Measurements from ENCODE around the gene AFTPH. TPM values are rescaled to one million over a fixed set of nuclear protein-coding genes. Genes with fewer than 3 reads are reported as not detected.

Gene AFTPH
- total RNA-seq, 2 experiments from 2014 or later, result 25.3 to 27.3 TPM

DNA sequence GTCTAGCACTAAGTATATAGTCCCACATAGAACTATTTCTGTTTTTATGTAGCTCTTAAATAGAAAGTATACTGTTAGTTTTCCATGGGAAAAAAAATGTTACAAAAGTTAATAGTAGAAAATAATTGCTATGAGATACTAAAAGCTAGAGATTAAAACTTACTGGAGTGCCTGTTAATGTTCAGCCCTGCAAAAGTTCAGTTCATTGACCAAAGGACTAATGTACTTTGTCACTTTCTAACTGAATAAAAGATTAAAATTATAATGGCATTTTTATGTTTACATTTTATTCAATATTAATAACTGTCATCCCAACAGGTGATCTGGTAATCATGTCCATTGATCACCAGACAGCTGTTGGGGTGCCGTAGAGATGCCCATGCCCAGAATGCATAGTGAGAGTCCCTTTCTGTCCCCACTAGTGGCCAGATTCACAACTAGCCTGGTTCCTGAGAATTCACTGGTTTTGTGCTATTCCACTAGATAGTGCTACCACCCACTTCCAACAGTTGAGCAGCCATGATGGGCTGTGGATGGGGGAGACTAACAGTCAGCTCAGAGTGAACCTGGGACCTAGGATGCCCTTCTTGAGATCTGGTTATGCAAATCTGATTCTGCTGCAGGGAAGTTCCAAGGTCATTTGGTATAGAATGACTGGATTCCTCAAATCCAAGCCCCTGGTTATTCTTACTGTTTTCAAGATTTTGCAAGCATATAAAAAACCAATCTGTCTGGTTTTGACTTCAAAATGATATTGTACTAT lies 57.8 kb downstream of the AFTPH start:
- Mint-ChIP-seq H3K36me3 (ENCODE audit: low read depth) (peaks cover 7% of the 10 kb centered on the region), H3K27me3 (ENCODE audit: low read depth) (no peaks in the 10 kb centered on the region), H3K4me1 (ENCODE audit: low read depth) (peaks cover 5% of the 10 kb centered on the region), H3K4me3 (no peak overlapping the region), H3K27ac (no peak overlapping the region), H3K9me3 (no peaks in the 10 kb centered on the region)
- intact Hi-C loops (cut with micrococcal nuclease), result no loop called here
- CTCF ChIA-PET, result interaction anchor here (0.6 to 3.2 kb wide), 5 partner anchors 9 to 253 kb away, joined by 3 to 10 read pairs (median 3); no protein-coding TSS in a partner anchor
- no peak for DNase-seq

DNA sequence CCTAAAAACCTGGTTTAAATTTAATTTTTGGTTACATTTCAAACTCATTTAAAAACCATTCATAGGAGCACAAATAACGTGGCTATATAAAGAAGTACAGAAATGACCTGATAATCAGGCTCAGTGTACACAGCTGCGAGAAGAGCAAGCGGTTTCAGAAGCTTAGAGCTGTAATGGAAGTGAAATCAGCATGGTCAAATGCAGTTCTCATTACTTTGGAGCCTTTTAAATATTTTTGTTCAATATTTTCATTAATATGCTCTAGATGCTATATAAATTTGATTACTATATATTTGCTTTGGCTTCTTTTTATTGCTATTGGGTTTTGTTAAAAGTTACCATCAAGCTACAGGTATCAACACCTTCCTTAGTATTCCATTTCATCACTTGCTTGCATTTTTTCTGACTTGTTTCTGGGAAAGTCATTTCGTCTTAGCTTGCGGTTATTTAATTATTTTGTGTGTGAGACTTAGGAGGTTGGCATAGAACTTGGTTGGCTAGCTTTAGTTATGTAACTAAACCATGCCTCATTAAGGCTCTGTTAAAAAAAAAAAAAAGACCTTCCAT lies 58.7 kb downstream of the AFTPH start:
- H3K27me3 Mint-ChIP-seq (ENCODE audit: low read depth), result no peaks in the 10 kb centered on the region
- H3K9me3 Mint-ChIP-seq, result no peaks in the 10 kb centered on the region
- intact Hi-C loops (cut with micrococcal nuclease), result no loop called here
- DNase-seq, result no peak
- no peak overlapping the region for H3K27ac Mint-ChIP-seq
- H3K4me1 Mint-ChIP-seq (ENCODE audit: low read depth), result peaks cover 6% of the 10 kb centered on the region
- CTCF ChIA-PET, result interaction anchor here (0.5 to 3.2 kb wide), 8 partner anchors 8 to 435 kb away, joined by 3 to 10 read pairs (median 4); no protein-coding TSS in a partner anchor
- peaks cover 7% of the 10 kb centered on the region for H3K36me3 Mint-ChIP-seq (ENCODE audit: low read depth)
- no peak overlapping the region for H3K4me3 Mint-ChIP-seq

- H3K4me3 Mint-ChIP-seq, result no peak overlapping the region
- H3K36me3 Mint-ChIP-seq (ENCODE audit: low read depth), result peaks cover 14% of the 10 kb centered on the region
- no peak for DNase-seq
- intact Hi-C loops (cut with micrococcal nuclease), result loop anchor here (2.0 kb wide), 1 partner anchor 63 kb away; no protein-coding TSS in a partner anchor
- no peaks in the 10 kb centered on the region for H3K9me3 Mint-ChIP-seq
- CTCF ChIA-PET, result interaction anchor here (0.5 to 2.6 kb wide), 13 partner anchors 9 to 328 kb away, joined by 3 to 12 read pairs (median 3); partner anchors contain the start of gene AFTPH
- H3K27me3 Mint-ChIP-seq (ENCODE audit: low read depth), result no peaks in the 10 kb centered on the region
- H3K4me1 Mint-ChIP-seq (ENCODE audit: low read depth), result peaks cover 8% of the 10 kb centered on the region
- H3K27ac Mint-ChIP-seq, result no peak overlapping the region
Measured at GRCh38 chr2:64586054-64586453, 61.9 kb downstream of the AFTPH start.

- intact Hi-C loops (cut with micrococcal nuclease), result loop anchor here (1.0 to 2.0 kb wide), 4 partner anchors 57 to 286 kb away; no protein-coding TSS in a partner anchor
- H3K27me3 Mint-ChIP-seq (ENCODE audit: low read depth), result no peaks in the 10 kb centered on the region
- peaks cover 16% of the 10 kb centered on the region for H3K4me1 Mint-ChIP-seq (ENCODE audit: low read depth)
- CTCF ChIA-PET, result interaction anchor here (0.7 to 2.6 kb wide), 16 partner anchors 10 to 286 kb away, joined by 3 to 12 read pairs (median 3); partner anchors contain the start of gene AFTPH
- H3K4me3 Mint-ChIP-seq, result no peak overlapping the region
- H3K27ac Mint-ChIP-seq, result no peak overlapping the region
- no peaks in the 10 kb centered on the region for H3K9me3 Mint-ChIP-seq
- no peak for DNase-seq
- peaks cover 18% of the 10 kb centered on the region for H3K36me3 Mint-ChIP-seq (ENCODE audit: low read depth)
Measured at GRCh38 chr2:64586883-64587481, 62.9 kb downstream of the AFTPH start.

GRCh38 chr2:64587561-64587960 lies 63.4 kb downstream of the AFTPH start:
- H3K36me3 Mint-ChIP-seq (ENCODE audit: low read depth), result peaks cover 24% of the 10 kb centered on the region
- H3K4me1 Mint-ChIP-seq (ENCODE audit: low read depth), result peaks cover 21% of the 10 kb centered on the region
- intact Hi-C loops (cut with micrococcal nuclease), result loop anchor here (1.0 to 2.0 kb wide), 4 partner anchors 57 to 286 kb away; no protein-coding TSS in a partner anchor

GRCh38 chr2:64591188-64591587 lies 67.1 kb downstream of the AFTPH start:
- intact Hi-C loops (cut with micrococcal nuclease), result no loop called here
- no peak overlapping the region for H3K27ac Mint-ChIP-seq
- DNase-seq, result peak; percentile 49
- CTCF ChIA-PET, result interaction anchor here (1.1 to 2.5 kb wide), 4 partner anchors 9 to 276 kb away, joined by 3 to 10 read pairs (median 8); no protein-coding TSS in a partner anchor
- H3K4me1 Mint-ChIP-seq (ENCODE audit: low read depth), result peaks cover 36% of the 10 kb centered on the region
- H3K36me3 Mint-ChIP-seq (ENCODE audit: low read depth), result peaks cover 24% of the 10 kb centered on the region
- H3K4me3 Mint-ChIP-seq, result no peak overlapping the region
- no peaks in the 10 kb centered on the region for H3K9me3 Mint-ChIP-seq
- no peaks in the 10 kb centered on the region for H3K27me3 Mint-ChIP-seq (ENCODE audit: low read depth)

More at GRCh38 chr2:64587561-64587960, 63.4 kb downstream of the AFTPH start:
- H3K9me3 Mint-ChIP-seq, result no peaks in the 10 kb centered on the region
- H3K27me3 Mint-ChIP-seq (ENCODE audit: low read depth), result no peaks in the 10 kb centered on the region
- CTCF ChIA-PET, result interaction anchor here (1.0 to 2.6 kb wide), 11 partner anchors 10 to 285 kb away, joined by 3 to 12 read pairs (median 3); partner anchors contain the start of gene AFTPH
- DNase-seq, result no peak
- no peak overlapping the region for H3K4me3 Mint-ChIP-seq
- H3K27ac Mint-ChIP-seq, result no peak overlapping the region

DNA sequence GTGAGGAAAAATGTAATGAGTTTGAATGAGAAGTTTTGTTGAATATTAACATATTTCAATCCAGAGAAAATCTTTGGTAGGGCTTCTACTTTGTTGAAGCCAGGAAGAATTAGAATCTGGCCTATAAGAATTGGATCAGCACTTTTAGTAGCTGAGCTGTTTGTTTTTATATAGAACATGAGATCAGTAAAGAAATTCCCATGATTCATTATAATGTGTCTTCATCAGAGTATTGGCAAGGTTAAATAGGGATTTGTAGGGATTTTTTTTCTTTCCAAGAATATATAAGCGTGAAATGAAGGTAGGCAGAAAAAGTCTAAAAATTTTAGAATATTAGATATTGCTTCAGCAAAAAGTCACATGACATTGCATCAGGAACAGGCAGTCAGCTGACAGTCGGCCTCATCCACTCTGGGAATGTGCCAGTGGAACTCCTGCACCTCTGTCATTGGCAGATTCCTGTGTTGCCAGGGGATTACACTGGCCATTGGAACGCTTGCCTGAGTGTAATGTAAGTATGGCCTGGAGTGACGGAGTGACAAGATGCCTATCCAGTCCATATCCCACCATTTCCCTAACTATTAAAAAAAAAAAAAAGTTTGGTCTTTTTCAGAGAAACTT lies 69.0 kb downstream of the AFTPH start:
- intact Hi-C loops (cut with micrococcal nuclease), result no loop called here
- DNase-seq, result no peak
- no peaks in the 10 kb centered on the region for H3K9me3 Mint-ChIP-seq
- H3K36me3 Mint-ChIP-seq (ENCODE audit: low read depth), result peaks cover 16% of the 10 kb centered on the region
- no peak overlapping the region for H3K4me3 Mint-ChIP-seq
- H3K27ac Mint-ChIP-seq, result no peak overlapping the region
- CTCF ChIA-PET, result interaction anchor here (1.5 to 2.5 kb wide), 2 partner anchors 71 to 274 kb away, joined by 4 to 10 read pairs; no protein-coding TSS in a partner anchor
- no peaks in the 10 kb centered on the region for H3K27me3 Mint-ChIP-seq (ENCODE audit: low read depth)
- H3K4me1 Mint-ChIP-seq (ENCODE audit: low read depth), result peaks cover 30% of the 10 kb centered on the region

DNA sequence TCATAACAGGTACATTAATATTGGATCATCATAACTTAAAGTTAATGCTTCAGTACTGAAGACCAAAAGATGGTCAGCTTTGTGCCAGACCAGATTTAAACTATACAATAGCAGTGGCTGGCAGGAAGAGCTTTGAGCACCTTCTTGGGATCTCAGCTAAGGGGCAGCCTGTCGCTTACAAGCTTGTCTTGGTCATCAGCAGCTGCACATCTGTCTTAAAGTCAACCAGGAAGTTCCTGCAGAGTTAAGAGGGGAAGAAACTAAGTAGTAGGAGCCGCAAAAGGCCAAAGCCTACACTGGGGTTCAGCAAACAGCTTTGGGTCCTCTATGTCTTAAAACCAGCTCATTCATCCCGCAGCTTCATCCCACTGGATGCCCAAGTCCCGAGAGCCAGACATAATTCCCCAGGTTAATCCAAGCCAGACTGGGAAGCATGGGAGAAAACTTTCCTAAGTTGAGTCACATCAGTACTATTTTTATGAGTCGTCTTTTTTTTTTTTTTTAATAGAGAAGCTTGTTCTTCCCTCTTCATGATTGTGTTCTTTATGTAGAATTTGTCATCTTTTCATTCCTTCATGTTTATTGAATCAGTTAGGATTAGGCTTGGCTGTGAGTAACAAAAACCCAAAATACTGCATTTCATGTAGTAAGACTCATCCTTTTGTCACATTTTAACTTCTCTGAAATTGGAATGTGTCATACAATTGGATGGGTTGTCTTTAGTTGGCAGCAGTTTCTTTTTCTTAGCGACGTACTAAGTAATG lies 70.3 kb downstream of the AFTPH start:
- H3K27ac Mint-ChIP-seq, result no peak overlapping the region
- DNase-seq, result no peak
- H3K9me3 Mint-ChIP-seq, result no peaks in the 10 kb centered on the region
- CTCF ChIA-PET, result interaction anchor here (0.7 to 1.9 kb wide), 6 partner anchors 14 to 279 kb away, joined by 3 to 9 read pairs (median 5); partner anchors contain the start of gene AFTPH
- intact Hi-C loops (cut with micrococcal nuclease), result no loop called here
- H3K36me3 Mint-ChIP-seq (ENCODE audit: low read depth), result peaks cover 12% of the 10 kb centered on the region
- H3K4me1 Mint-ChIP-seq (ENCODE audit: low read depth), result peaks cover 30% of the 10 kb centered on the region
- no peaks in the 10 kb centered on the region for H3K27me3 Mint-ChIP-seq (ENCODE audit: low read depth)
- H3K4me3 Mint-ChIP-seq, result no peak overlapping the region

- DNase-seq, result no peak
- H3K27me3 Mint-ChIP-seq (ENCODE audit: low read depth), result no peaks in the 10 kb centered on the region
- H3K27ac Mint-ChIP-seq, result no peak overlapping the region
- H3K36me3 Mint-ChIP-seq (ENCODE audit: low read depth), result peaks cover 12% of the 10 kb centered on the region
- peaks cover 30% of the 10 kb centered on the region for H3K4me1 Mint-ChIP-seq (ENCODE audit: low read depth)
- intact Hi-C loops (cut with micrococcal nuclease), result no loop called here
- H3K4me3 Mint-ChIP-seq, result no peak overlapping the region
- CTCF ChIA-PET, result interaction anchor here (1.2 to 1.9 kb wide), 2 partner anchors 10 to 73 kb away, joined by 3 to 9 read pairs; partner anchors contain the start of gene AFTPH
- no peaks in the 10 kb centered on the region for H3K9me3 Mint-ChIP-seq
Measured at GRCh38 chr2:64595397-64596176, 71.5 kb downstream of the AFTPH start.

DNA sequence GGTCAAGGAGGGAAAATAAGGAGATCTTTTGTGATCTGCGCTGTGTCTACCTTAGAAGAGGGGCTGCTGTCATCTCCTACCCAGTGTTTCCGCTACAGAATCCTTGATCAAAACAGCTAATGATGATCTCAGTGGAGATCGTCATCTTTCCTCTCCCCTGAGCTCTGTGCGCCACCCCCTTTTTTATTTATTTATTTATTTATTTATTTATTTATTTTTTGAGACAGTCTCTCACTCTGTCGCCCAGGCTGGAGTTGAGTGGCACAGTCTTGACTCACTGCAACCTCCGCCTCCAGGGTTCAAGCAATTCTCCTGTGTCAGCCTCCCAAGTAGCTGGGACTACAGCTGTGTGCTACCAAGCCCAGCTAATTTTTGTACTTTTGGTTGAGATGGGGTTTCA lies 74.1 kb downstream of the AFTPH start:
- intact Hi-C loops (cut with micrococcal nuclease), result no loop called here
- Mint-ChIP-seq H3K4me3 (no peak overlapping the region), H3K36me3 (ENCODE audit: low read depth) (no peaks in the 10 kb centered on the region), H3K27ac (no peak overlapping the region), H3K27me3 (ENCODE audit: low read depth) (no peaks in the 10 kb centered on the region), H3K4me1 (ENCODE audit: low read depth) (peaks cover 12% of the 10 kb centered on the region), H3K9me3 (no peaks in the 10 kb centered on the region)
- no peak for DNase-seq
- CTCF ChIA-PET, result interaction anchor here (0.7 to 2.0 kb wide), 4 partner anchors 10 to 270 kb away, joined by 3 to 5 read pairs (median 3); no protein-coding TSS in a partner anchor
